Esophagus squamous epithelium (tissue), 4 donors: ENCODE measurements around the gene RNF212.

ENCODE experiments used
- CTCF ChIP-seq, 6 experiments: fragments of 450-650 bp in 4 of 6; fragments of 200-600 bp in 2 of 6; sonication (generic) in 2 of 6; IDR thresholded peaks; one replicate each; pipeline ENCODE4 v1.5.1; 2016 to 2019; ENCODE audit warnings: antibody characterized with exemption in 6 of 6, mild to moderate bottlenecking in 4 of 6, moderate library complexity in 4 of 6
- POLR2A ChIP-seq, 4 donors: fragments of 450-650 bp; IDR thresholded peaks; one replicate each; pipeline ENCODE4 v1.6.1; 2017; ENCODE audit warnings: antibody characterized with exemption in 4 of 4, mild to moderate bottlenecking in 4 of 4, moderate library complexity in 3 of 4

GRCh38 chr4:1045193-1045594, 68.2 kb downstream of the RNF212 start:
- TF ChIP-seq CTCF (IDR thresholded peaks at IDR 0.05) (no peak), POLR2A (IDR thresholded peaks at IDR 0.05) (no peak)
